ENCODE measurements around the gene HECW1. TPM values are rescaled to one million over a fixed set of nuclear protein-coding genes. Genes with fewer than 3 reads are reported as not detected.

The HECW1 gene
- total and polyA plus RNA-seq, 2 experiments from 2014 or later: 11.0 to 21.8 TPM

DNA sequence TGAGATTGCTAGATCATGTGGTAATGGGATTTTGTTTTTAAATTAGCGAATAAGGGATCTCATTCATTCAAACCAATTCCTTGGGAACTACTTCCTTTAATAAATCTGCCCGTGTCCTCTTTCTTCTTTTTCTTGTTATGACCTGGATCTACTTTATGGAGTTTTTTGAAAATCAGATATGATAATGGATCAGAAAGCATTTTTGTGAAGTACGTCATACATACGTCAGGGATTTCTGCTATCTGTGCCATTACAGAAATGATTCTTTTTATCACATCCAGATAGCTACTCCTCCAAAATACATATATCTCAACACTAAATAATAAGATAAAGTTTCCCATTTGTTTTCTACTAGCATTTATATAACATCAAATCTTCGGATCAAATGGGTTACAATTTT, 430.3 kb downstream of the HECW1 start:
- Mint-ChIP-seq H3K36me3 (ENCODE audit: low read depth) (no peaks in the 10 kb centered on the region), H3K4me3 (no peak overlapping the region), H3K4me1 (peaks cover 6% of the 10 kb centered on the region; the same call in 1 of the 3 replicates), H3K27me3 (ENCODE audit: insufficient read depth, low read depth, poor library complexity) (peaks cover 6% of the 10 kb centered on the region), H3K27ac (no peak overlapping the region), H3K9me3 (no peaks in the 10 kb centered on the region; the same call in 2 of the 3 replicates)
- DNase-seq (ENCODE audit: low spot score): no peak
- Histone ChIP-seq H3K4me3 (no peak overlapping the region), H3K27me3 (ENCODE audit: insufficient read depth) (no peaks in the 10 kb centered on the region), H3K36me3 (ENCODE audit: insufficient read depth) (0 out of 2 replicates have a peak, but pooled peaks cover 3% of the 10 kb centered on the region), H3K4me2 (no peak overlapping the region), H3K79me2 (replicated peaks; ENCODE audit: insufficient read depth) (no peaks in the 10 kb centered on the region), H3K4me1 (ENCODE audit: insufficient read depth) (no peaks in the 10 kb centered on the region; the same call in 1 of the 2 replicates), H3K27ac (ENCODE audit: low read depth) (no peak overlapping the region), H3K9me2 (ENCODE audit: insufficient read depth) (no peaks in the 10 kb centered on the region), H4K20me1 (replicated peaks; ENCODE audit: insufficient read depth) (no peaks in the 10 kb centered on the region), H3F3A (replicated peaks; ENCODE audit: low read depth) (no peaks in the 10 kb centered on the region), H2AFZ (no peak overlapping the region)
- no peak for ATAC-seq
- TF ChIP-seq ZNF331 (CRISPR knock-in tag; IDR thresholded peaks at IDR 0.05; ENCODE audit: low read depth) (no peak), ZNF114 (CRISPR knock-in tag; IDR thresholded peaks at IDR 0.05) (no peak), JUNB (IDR thresholded peaks at IDR 0.05; ENCODE audit: unreplicated experiment) (no peak), STAT1 (IDR thresholded peaks at IDR 0.05; ENCODE audit: unreplicated experiment) (no peak), NANOG (IDR thresholded peaks at IDR 0.05; ENCODE audit: borderline replicate concordance) (no peak), CREB1 (CRISPR knock-in tag; IDR thresholded peaks at IDR 0.05; ENCODE audit: low read depth) (no peak)
- TF ChIP-seq, protein P1, sequence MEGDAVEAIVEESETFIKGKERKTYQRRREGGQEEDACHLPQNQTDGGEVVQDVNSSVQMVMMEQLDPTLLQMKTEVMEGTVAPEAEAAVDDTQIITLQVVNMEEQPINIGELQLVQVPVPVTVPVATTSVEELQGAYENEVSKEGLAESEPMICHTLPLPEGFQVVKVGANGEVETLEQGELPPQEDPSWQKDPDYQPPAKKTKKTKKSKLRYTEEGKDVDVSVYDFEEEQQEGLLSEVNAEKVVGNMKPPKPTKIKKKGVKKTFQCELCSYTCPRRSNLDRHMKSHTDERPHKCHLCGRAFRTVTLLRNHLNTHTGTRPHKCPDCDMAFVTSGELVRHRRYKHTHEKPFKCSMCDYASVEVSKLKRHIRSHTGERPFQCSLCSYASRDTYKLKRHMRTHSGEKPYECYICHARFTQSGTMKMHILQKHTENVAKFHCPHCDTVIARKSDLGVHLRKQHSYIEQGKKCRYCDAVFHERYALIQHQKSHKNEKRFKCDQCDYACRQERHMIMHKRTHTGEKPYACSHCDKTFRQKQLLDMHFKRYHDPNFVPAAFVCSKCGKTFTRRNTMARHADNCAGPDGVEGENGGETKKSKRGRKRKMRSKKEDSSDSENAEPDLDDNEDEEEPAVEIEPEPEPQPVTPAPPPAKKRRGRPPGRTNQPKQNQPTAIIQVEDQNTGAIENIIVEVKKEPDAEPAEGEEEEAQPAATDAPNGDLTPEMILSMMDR (conservative IDR thresholded peaks at IDR 0.05; ENCODE audit: low read depth in 2 of 2): no peak

DNA sequence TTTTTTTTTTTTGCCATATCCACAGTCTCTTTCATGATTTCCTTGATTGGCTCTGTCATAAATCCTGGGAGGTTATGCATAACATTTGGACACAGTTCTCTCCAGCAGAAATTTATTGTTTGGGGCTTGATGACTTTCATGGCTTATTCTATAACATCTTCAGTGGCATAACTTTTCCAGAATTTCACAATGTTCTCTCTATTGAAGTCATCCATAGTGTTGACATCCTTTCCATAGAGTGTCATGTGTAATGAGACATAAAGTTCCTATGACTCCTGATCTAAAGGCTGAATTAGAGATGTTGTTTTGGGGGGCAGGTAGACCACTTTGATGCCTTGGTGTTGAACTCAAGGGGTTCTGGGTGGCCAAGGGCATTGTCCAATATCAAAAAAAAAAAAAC, 433.8 kb downstream of the HECW1 start:
- H3K27me3 Mint-ChIP-seq (ENCODE audit: insufficient read depth, low read depth, poor library complexity): no peaks in the 10 kb centered on the region
- DNase-seq (ENCODE audit: low spot score): no peak
- TF ChIP-seq, protein P2, sequence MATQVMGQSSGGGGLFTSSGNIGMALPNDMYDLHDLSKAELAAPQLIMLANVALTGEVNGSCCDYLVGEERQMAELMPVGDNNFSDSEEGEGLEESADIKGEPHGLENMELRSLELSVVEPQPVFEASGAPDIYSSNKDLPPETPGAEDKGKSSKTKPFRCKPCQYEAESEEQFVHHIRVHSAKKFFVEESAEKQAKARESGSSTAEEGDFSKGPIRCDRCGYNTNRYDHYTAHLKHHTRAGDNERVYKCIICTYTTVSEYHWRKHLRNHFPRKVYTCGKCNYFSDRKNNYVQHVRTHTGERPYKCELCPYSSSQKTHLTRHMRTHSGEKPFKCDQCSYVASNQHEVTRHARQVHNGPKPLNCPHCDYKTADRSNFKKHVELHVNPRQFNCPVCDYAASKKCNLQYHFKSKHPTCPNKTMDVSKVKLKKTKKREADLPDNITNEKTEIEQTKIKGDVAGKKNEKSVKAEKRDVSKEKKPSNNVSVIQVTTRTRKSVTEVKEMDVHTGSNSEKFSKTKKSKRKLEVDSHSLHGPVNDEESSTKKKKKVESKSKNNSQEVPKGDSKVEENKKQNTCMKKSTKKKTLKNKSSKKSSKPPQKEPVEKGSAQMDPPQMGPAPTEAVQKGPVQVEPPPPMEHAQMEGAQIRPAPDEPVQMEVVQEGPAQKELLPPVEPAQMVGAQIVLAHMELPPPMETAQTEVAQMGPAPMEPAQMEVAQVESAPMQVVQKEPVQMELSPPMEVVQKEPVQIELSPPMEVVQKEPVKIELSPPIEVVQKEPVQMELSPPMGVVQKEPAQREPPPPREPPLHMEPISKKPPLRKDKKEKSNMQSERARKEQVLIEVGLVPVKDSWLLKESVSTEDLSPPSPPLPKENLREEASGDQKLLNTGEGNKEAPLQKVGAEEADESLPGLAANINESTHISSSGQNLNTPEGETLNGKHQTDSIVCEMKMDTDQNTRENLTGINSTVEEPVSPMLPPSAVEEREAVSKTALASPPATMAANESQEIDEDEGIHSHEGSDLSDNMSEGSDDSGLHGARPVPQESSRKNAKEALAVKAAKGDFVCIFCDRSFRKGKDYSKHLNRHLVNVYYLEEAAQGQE (IDR thresholded peaks at IDR 0.05; ENCODE audit: unreplicated experiment): no peak
- TF ChIP-seq NANOG (IDR thresholded peaks at IDR 0.05; ENCODE audit: borderline replicate concordance) (no peak), EZH2phosphoT487 (IDR thresholded peaks at IDR 0.05; ENCODE audit: unreplicated experiment) (no peak), JUNB (IDR thresholded peaks at IDR 0.05; ENCODE audit: unreplicated experiment) (no peak), ZNF114 (CRISPR knock-in tag; IDR thresholded peaks at IDR 0.05) (no peak), ZNF331 (CRISPR knock-in tag; IDR thresholded peaks at IDR 0.05; ENCODE audit: low read depth) (no peak), POLR2AphosphoS5 (IDR thresholded peaks at IDR 0.05; ENCODE audit: low read depth) (no peak)
- TF ChIP-seq, protein P3, sequence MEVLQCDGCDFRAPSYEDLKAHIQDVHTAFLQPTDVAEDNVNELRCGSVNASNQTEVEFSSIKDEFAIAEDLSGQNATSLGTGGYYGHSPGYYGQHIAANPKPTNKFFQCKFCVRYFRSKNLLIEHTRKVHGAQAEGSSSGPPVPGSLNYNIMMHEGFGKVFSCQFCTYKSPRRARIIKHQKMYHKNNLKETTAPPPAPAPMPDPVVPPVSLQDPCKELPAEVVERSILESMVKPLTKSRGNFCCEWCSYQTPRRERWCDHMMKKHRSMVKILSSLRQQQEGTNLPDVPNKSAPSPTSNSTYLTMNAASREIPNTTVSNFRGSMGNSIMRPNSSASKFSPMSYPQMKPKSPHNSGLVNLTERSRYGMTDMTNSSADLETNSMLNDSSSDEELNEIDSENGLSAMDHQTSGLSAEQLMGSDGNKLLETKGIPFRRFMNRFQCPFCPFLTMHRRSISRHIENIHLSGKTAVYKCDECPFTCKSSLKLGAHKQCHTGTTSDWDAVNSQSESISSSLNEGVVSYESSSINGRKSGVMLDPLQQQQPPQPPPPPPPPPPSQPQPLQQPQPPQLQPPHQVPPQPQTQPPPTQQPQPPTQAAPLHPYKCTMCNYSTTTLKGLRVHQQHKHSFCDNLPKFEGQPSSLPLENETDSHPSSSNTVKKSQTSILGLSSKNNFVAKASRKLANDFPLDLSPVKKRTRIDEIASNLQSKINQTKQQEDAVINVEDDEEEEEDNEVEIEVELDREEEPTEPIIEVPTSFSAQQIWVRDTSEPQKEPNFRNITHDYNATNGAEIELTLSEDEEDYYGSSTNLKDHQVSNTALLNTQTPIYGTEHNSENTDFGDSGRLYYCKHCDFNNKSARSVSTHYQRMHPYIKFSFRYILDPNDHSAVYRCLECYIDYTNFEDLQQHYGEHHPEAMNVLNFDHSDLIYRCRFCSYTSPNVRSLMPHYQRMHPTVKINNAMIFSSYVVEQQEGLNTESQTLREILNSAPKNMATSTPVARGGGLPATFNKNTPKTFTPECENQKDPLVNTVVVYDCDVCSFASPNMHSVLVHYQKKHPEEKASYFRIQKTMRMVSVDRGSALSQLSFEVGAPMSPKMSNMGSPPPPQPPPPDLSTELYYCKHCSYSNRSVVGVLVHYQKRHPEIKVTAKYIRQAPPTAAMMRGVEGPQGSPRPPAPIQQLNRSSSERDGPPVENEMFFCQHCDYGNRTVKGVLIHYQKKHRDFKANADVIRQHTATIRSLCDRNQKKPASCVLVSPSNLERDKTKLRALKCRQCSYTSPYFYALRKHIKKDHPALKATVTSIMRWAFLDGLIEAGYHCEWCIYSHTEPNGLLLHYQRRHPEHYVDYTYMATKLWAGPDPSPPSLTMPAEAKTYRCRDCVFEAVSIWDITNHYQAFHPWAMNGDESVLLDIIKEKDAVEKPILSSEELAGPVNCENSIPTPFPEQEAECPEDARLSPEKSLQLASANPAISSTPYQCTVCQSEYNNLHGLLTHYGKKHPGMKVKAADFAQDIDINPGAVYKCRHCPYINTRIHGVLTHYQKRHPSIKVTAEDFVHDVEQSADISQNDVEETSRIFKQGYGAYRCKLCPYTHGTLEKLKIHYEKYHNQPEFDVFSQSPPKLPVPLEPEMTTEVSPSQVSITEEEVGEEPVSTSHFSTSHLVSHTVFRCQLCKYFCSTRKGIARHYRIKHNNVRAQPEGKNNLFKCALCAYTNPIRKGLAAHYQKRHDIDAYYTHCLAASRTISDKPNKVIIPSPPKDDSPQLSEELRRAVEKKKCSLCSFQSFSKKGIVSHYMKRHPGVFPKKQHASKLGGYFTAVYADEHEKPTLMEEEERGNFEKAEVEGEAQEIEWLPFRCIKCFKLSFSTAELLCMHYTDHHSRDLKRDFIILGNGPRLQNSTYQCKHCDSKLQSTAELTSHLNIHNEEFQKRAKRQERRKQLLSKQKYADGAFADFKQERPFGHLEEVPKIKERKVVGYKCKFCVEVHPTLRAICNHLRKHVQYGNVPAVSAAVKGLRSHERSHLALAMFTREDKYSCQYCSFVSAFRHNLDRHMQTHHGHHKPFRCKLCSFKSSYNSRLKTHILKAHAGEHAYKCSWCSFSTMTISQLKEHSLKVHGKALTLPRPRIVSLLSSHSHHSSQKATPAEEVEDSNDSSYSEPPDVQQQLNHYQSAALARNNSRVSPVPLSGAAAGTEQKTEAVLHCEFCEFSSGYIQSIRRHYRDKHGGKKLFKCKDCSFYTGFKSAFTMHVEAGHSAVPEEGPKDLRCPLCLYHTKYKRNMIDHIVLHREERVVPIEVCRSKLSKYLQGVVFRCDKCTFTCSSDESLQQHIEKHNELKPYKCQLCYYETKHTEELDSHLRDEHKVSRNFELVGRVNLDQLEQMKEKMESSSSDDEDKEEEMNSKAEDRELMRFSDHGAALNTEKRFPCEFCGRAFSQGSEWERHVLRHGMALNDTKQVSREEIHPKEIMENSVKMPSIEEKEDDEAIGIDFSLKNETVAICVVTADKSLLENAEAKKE (CRISPR knock-in tag; IDR thresholded peaks at IDR 0.05): no peak

More for the DNA sequence above, 433.8 kb downstream of the HECW1 start:
- H3K36me3 Mint-ChIP-seq (ENCODE audit: low read depth): no peaks in the 10 kb centered on the region
- Histone ChIP-seq H3K79me2 (replicated peaks; ENCODE audit: insufficient read depth) (no peaks in the 10 kb centered on the region), H3K4me2 (no peak overlapping the region), H2AFZ (no peak overlapping the region), H3K36me3 (ENCODE audit: insufficient read depth) (0 out of 2 replicates have a peak, but pooled peaks cover 3% of the 10 kb centered on the region), H3K9me2 (ENCODE audit: insufficient read depth) (no peaks in the 10 kb centered on the region), H3K4me3 (no peak overlapping the region), H3F3A (replicated peaks; ENCODE audit: low read depth) (no peaks in the 10 kb centered on the region), H3K27ac (ENCODE audit: low read depth) (no peak overlapping the region), H4K20me1 (replicated peaks; ENCODE audit: insufficient read depth) (no peaks in the 10 kb centered on the region), H3K4me1 (ENCODE audit: insufficient read depth) (no peaks in the 10 kb centered on the region), H3K27me3 (ENCODE audit: insufficient read depth) (no peaks in the 10 kb centered on the region)
- no peak overlapping the region for H3K27ac Mint-ChIP-seq
- no peaks in the 10 kb centered on the region for H3K4me1 Mint-ChIP-seq
- no peaks in the 10 kb centered on the region; the same call in 2 of the 3 replicates for H3K9me3 Mint-ChIP-seq
- no peak overlapping the region for H3K4me3 Mint-ChIP-seq
- ATAC-seq: no peak
